NAMALWA (cell line): ENCODE measurements around the gene FAM181A.

Source experiments
- DNase-seq: peaks from one replicate; pipeline ENCODE4 v3.0.0-alpha.2; 2015; ENCODE audit warnings: low spot score

Gene FAM181A

DNA sequence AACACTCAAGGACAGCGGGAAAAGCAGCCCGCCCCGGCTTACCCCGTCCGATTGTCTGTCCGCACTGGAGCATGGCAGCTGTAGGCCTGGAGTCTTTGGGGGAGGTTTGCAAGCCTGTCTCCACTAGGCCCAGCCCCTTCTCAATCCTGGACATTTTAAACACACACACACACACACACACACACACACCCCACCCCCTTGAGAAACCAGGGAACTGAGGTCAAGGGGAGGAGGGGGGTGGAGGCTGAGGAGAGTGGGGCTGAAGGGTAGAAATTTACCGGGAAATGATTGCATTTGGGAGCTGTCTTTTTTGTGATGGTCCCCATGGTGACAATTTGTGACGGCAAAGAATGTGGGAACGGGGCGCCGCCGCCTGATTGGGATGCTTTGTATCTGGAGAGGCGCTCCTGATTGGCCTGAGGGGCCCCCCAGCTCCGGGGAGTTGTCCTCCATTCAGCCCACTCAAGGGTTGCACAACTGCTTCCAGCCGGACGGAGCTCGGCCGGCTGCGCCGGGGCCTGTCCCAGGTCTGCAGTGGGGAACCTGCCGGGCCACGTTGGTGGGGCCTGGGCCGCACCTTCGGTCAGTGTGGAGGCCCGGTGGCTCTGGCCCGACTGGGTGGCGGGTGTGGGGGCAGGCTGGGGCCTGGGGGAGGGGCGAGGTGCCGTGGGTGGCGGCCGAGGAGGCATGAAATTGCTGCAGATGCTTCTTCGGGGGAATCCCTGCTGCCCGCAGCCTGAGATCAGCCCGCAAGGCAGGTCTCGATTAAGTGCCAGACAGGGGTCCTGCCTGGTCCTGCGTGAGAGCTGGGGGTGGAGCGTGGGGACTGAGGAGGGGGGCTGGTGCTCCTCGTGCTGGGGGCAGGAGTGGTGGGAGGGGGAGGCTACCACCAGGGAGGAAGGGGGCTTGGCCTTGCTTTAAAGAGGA, at the start of gene FAM181A:
Gene FAM181A (plus strand): TSS at position 472 of the 927 bp plus-strand sequence. CDS start 942 bp downstream, outside the sequence.
- DNase-seq, result no peak

DNA sequence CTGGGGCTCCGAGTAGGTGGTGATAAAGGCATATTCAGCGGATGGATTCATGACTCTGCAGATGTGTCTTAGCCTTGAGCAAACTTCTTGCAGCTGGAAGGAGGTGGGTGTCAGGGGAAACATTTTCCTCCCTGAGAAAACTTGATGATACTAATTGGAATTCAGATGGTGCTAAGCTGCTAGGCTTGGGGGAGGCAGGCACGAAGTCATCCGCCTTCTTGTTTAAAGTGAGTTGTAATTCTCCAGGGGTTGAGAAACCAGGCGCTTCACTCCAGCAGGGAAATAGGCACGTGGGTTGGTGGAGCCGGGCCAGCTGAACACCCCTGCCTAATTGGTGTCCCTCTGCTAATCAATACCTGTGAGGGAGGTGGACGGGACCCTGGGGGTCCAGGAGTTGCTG, 48.9 kb upstream of the FAM181A start:
- DNase-seq, result no peak

GRCh38 chr14:93878871-93879270, 48.3 kb upstream of the FAM181A start:
- DNase-seq, result no peak

- no peak for DNase-seq
Measured at GRCh38 chr14:93879362-93879983, 47.7 kb upstream of the FAM181A start.

DNA sequence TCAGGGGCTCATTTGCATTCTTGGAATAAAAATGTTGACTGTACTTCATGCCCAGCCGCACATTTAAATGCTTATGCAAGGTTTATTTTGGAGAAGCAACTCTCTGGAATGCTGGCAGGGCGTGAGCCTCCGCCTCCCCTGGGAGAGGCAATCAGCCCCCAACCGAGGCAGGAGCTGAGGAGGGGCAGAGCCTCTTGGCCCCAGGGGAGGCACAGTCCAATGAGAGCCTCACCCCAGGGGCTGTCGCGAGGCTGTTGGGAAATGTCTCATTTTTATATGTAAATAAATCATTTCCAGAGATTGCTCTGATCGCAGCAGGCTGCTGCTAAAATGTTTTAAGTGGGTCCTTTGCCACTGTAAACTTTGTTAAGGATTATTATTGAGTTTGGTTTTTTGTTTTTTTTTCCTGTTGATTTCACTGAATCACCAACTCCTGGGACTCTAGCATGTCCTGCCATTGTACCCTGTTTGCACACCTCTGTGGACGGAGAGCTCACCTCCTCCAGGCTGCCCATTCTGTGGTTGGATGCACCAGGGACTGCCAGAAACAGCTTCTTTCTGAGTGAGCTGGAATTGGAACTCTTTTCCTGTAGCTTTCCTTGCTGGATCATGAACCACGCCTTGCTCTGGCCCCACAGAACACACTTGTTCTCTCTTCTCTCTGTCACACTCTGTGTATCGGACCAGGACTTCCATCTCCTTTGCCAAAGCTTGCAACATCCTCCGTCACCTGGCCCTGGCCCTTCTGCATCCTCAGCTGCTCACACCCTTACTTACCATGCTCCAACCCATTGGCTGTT, 46.9 kb upstream of the FAM181A start:
- DNase-seq, result no peak

GRCh38 chr14:93884950-93885349, 42.2 kb upstream of the FAM181A start:
- no peak for DNase-seq

- no peak for DNase-seq
Measured at GRCh38 chr14:93888995-93889394, 38.1 kb upstream of the FAM181A start.

DNA sequence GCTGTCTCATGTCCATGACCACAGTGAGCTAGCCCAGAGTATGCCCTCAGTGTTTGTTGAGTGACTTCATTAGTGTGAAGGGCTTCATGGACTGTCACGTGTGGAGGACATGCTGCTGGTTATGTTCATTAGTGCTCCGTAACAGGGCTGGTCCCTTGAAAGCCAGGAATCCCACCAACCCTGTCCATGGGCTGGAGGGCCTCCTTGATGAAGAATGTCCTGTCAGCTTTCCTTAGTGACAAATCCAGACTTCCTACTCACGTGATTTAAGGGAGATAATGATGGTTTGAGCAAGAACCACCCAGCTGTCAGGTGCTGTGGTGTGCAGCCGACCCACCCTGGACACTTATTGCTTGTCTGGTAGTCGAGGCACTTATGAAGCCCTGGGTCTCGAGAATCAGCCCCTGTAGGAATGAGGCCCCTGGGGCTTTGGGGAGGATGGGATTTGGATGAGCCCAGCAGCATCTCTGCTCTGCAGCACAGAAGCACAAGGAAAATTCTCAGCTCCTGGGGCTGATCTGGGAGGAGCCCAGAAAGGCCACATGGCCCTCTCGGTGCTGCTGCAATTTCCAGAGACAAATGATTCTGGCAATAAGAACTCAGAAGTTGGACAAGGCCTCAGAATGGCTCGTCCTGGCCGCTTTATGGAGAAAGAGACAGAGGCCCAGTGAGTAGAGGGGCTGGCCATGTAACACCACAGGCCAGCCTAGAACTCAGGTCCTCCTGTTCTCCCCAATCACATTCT, 37.2 kb upstream of the FAM181A start:
- DNase-seq, result no peak

GRCh38 chr14:93891756-93892504, 35.2 kb upstream of the FAM181A start:
- DNase-seq, result no peak

DNA sequence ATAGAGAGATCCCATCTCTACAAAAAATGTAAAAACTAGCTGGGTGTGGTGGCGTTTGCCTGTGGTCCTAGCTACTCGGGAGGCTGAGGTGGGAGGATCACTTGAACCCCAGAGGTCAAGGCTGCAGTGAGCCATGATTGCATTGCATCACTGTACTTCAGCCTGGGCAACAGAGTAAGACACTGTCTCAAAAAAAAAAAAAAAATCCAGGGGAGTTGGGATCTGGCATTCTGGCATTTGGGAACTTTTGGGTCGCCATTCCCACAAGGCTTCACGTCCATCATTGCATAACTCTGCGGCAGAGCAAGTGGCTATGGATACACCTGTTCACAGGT, 34.7 kb upstream of the FAM181A start:
- DNase-seq, result no peak

DNA sequence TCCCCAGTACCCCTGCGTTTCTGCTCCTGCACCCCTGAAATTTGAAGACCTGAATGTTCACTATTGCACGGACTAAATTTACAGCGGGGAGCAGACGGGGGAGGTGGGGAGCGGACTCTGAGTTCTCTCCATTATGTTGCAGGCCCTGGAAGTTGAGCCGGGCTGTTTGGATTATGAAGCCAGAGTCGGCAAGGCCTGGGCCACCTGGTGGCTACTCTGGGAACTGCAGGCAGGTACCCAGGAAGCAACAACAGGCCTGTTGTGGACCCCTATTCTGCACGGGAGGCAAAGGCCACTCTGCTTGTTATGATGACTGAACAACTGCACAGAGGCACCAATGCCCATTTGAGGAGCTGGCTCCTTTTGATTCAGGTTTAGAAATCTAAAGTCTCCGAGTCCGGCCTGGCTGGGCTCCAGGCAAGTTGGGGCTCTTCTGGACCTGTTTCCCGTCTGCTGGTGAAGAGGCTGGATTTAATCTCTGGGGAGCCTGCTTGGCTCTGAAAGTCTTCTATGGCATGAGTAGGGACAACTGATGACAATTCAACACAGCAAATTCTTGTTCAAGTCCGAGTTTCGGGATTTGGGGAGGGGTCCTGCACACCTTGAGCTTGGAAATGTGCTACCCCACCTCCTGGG, 34.1 kb upstream of the FAM181A start:
- DNase-seq, result peak; percentile 70

GRCh38 chr14:93893661-93894261, 33.4 kb upstream of the FAM181A start:
- DNase-seq, result no peak

GRCh38 chr14:93895023-93895604, 32.0 kb upstream of the FAM181A start:
- DNase-seq, result no peak

GRCh38 chr14:93897476-93897845, 29.7 kb upstream of the FAM181A start:
- DNase-seq, result no peak

- no peak for DNase-seq
Measured at GRCh38 chr14:93898081-93898611, 29.0 kb upstream of the FAM181A start.

DNA sequence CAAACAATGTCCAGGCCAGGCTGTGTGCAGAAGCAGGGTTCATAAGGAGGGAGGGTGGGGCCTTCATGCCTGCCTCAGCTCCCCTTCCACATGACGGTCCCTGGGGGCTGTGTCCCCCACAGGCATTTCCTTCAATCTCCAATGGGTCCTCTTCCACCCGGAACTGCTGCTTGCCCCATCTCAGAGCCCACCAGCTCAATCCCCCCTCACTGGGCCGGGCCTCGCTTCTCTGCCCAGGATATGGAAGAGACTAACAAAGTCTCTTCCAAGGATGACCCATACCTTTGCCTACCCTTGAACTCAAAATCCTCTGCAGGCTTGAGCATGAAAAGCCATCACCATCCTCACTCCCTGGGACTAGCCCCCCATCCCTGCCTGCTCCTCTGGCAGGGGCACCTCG, 28.4 kb upstream of the FAM181A start:
- no peak for DNase-seq

DNA sequence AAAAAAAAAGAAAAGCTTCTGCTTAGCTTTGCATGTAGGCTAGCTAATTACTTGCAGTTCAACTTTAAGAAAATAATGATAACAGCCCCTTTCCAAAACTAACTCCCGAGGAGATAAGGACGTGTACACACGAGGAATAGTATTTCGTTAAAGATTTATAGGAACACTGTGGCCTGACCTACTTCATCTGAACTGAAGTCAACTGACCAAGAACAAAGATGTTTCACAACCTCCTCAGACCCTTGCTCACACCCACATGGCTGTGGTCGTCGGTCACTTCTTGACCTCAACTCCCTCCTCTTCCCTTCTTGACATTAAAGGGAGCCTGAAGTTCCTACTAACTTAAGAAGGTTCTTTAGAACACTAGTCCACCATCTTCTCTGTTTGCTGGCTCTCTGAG, 25.3 kb upstream of the FAM181A start:
- DNase-seq, result no peak

DNA sequence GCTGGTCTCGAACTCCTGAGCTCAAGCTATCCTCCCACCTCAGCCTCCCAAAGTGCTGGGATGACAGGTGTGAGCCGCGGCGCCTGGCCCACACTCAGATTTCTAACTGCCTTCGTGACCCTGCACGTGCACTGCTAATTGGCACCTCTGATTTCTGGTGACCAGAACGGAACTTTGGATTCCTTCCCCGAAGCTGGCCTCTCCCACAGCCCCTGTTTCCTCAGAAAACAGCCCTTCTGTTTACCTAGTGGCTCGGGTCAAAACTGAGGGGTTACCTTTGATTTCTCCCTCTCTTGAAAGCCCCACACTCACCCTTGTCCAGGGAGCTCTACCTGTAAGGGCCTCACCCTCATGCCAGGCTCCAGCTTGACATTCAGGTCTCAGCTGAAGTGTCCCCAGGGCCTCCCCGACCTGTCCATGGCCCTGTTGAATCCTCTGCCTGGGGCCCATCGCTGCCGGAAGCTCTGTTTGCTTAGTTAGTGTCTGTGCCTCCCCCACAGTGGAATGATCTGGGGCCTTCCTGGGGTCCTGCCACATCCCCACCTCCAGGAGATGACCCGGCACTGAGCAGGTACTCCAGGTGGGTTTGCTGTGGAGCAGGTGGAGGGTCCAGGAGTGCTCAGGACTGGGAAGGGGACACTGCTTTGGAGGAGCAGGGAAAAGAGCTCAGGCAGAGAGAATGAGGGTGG, 24.4 kb upstream of the FAM181A start:
- DNase-seq, result no peak
